ENCODE measurements around the gene NR1D2.
"Not testable (repeated sequence)": the region's sequence is repeated elsewhere in the genome, so short reads cannot be mapped to it uniquely, and the experiment has no call there.

The NR1D2 gene

DNA sequence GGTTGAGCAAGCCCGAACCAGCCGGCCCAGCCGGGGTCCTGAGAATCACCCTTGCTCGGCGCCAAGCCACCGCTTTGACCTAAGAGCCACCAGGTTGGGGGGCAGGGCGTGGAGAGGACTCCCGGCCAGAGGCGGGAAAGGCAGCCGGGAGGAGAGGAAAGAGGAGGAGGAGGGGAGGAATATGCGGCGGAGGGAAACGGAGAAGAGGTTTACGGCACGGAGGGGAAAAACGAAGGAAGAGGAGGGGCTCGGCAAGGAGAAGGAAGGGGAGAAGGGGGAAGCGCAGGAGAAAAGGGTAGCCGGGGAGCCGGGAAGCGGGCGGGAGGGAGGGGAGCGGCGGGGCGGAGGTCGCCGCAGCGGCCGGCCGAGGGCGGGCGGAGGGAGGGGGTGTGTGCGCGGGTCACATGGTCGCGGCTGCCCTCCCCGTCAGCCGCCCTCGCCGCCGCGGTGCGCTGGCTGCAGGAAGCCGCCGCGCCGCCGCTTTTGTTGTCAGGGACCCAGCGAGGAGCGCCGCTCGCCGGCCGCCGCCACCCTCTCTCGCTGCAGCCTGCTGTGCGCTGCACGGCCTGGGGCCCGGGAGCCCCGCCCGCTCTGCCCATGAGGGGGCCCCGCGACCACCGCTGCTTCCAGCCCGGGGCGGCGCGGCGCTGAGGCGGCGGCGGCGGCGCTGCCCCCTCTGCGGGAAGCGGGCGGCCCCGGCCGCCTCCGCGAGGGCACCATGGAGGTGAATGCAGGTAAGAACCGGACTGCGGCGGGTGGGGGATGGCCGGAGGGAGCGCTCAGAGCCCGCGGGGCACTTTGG lies at the start of gene NR1D2:
TSS of gene NR1D2 (plus strand) at position 426 of the 802 bp plus-strand sequence. CDS start at position 719, 293 bp downstream.
- peak; percentile 57 to 73 (median 71) for DNase-seq

DNA sequence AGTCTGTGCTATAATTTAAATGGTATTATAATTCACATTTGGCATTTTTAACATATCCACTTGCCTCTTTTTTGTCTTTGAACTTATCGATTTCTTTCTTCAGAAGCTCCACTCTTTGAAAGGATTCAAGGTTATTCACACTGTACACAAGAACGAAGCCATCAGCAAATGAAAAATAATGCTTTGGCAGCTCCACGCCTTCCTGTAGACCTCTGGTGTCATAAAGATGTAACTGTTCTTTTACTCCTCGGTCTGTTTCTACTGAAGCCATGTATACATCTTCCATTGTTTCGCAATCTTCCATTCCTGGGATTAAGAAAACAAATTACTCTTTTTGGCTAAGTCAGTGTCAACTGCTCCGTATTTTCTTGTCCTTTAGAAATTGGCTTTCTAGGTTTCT lies 44.3 kb upstream of the NR1D2 start:
- DNase-seq: no peak

DNA sequence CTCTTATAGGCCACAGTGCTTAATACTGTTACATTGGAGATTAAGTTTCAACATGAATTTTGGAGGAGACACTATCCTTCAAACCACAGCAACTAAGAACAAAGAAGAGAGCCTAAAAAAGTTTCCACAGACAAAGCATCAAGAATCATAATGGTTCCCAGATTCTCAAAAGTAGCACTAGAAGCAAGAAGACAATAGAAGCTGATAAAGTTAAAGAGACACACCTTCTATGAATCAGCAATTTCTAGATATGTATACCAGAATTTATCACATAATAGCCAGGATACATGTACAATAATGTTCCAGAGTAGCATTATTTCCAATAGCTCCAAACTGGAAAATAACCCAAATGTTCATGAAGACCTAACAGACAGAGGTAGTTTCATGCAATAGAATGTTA lies 40.5 kb upstream of the NR1D2 start:
- DNase-seq: no peak

DNA sequence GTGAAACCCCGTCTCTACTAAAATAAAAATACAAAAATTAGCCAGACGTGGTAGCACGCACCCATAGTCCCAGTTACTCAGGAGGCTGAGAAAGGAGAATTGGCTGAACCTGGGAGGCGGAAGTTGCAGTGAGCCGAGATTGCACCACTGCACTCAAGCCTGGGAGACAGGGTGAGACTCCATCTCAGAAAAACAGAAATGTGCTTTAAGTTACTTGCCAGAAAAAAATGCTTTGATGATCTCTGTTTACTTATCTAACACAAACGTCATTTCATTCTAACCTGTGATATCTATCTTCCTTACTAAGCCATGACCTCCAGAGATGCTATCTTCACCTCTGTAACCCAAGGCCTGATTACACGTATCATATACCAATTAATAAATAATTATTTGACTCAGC lies 35.7 kb upstream of the NR1D2 start:
- DNase-seq: no peak

DNA sequence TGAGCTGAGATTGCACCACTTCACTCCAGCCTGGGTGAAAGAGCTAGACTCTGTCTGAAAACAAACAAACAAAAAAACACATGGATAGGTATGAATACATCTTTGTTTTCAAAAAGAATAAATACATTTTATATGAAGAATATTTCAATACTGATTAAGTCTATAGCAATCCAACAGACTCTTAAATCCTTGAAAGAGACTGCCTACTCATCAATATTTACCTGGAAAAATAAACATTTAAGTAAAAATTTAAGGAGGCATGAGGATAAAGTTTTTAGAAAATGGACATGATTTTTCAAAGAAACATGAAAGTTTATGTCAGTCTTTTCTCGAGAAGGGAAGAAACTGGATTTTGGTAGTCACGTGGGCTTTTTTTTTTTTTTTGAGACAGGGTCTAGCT lies 33.7 kb upstream of the NR1D2 start:
- DNase-seq: no peak

DNA sequence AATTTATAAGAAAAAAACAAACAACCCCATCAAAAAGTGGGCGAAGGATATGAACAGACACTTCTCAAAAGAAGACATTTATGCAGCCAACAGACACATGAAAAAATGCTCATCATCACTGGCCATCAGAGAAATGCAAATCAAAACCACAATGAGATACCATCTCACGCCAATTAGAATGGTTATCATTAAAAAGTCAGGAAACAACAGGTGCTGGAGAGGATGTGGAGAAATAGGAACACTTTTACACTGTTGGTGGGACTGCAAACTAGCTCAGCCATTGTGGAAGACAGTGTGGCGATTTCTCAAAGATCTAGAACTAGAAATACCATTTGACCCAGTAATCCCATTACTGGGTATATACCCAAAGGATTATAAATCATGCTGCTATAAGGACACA lies 32.8 kb upstream of the NR1D2 start:
- DNase-seq: not testable (repeated sequence)

DNA sequence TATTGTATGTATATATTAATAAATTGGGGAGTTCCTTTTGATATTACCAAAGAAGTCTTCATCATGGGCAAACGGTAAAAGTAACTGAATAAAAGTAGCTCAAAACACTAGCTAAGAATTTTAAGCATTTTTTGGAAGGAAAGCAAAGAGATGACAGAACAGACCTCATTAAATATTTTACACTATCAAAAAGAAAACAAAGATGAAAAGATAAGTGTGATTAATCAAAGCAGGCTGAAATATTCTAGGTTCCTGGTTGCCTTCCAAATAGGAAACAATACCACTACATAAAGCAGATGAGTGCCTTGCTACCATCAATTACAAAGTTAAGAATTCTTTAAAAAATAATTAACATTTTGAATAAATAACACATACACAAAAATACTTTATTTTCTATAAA lies 31.9 kb upstream of the NR1D2 start:
- DNase-seq: no peak

DNA sequence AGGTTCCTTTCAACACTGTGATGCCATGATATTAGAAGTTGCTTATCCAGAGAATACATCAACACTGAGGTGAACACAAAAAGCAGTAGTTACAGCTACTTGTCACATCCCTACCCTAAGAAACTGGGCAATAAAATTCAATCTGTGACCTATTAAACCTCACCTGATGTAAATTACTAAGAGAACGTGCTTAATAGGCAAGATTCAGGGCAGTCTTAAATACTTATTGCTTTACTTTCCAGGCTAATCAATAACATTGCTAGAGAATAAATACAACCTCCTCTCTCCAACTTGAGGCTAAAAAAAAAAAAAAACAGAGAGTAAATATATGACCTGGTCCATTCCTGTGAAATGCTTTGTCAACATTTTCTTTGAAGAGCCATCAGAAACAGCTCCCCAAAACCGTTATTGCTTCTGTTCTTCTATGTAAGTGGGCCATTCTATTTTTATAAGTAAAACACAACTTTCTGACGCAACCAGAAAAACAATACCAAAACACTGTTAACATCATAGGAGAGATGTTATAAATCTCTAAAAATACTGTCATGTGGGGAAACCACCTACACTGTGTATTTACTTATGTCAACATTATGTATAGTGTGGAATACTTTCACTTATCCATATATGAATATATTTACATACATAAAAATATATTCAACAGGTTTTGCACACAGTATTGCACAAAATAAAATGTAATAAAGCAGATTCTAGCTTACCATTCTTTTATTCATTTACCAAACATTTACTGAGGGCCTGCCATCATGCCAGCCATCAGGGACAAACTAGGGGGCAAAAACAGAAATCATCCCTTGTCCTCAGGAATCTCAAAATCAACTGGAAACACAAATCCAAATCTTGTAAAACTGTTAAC lies 31.0 kb upstream of the NR1D2 start:
- no peak for DNase-seq

DNA sequence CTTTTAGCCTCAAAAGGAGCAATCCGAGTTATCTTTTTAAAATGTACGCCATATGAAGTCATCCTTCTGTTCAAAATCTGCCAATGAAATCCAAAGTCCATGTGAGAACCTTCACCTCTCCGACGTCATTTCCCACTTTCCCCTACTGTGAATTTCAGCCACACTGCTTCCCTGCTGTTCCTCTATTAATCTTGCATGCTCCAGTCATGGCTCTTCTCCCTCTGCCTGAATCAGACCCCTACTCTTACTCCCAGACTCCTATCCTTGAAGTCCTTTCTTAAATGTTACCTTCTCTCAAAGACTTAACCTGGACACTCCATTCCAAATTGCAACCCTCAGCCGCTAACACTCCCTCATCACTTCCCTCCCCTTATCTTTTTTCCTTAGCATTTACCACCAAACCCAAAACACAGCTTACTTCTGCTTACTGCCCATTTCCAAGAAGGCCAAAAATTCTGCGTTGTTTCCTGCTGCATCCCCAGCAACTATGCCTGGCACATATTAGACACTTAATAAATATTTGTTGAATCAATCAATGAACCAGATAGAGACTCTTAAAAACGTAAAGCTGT lies 29.5 kb upstream of the NR1D2 start:
- no peak for DNase-seq

DNA sequence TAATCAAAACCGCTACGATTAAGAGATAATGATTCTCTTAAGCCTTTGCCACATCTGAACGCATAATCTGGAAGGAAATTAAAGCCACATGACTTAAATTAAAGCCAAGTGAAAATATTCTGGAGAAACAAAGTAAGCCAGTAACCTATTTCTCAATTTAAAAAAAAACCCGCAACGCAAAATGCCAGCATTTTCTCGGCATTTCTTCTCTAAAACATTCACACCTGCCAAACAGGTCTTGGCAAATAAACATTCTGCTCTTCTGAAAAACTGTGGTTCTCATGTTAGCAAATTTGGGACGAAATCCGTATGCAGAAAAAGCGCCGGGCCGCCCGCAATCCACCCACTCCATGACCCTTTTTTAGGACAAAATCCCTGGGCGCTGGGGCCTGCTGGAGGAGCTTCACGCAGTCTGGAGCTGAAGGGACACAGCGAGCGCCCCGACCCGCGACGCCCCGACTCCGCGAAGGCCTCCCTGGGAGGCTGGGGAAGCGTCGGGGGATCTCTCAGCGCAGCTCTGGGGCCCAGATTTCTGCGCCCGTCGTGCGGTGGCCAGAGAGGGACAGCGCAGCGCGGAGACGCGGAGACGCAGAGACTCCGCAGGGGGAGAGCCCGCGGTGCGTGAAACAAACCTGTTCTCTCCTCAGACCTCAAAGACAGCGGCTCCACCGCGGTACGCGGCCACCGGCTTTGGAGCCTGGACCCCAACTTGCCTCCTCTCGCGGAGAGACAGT lies 28.8 kb upstream of the NR1D2 start:
- DNase-seq: no peak

DNA sequence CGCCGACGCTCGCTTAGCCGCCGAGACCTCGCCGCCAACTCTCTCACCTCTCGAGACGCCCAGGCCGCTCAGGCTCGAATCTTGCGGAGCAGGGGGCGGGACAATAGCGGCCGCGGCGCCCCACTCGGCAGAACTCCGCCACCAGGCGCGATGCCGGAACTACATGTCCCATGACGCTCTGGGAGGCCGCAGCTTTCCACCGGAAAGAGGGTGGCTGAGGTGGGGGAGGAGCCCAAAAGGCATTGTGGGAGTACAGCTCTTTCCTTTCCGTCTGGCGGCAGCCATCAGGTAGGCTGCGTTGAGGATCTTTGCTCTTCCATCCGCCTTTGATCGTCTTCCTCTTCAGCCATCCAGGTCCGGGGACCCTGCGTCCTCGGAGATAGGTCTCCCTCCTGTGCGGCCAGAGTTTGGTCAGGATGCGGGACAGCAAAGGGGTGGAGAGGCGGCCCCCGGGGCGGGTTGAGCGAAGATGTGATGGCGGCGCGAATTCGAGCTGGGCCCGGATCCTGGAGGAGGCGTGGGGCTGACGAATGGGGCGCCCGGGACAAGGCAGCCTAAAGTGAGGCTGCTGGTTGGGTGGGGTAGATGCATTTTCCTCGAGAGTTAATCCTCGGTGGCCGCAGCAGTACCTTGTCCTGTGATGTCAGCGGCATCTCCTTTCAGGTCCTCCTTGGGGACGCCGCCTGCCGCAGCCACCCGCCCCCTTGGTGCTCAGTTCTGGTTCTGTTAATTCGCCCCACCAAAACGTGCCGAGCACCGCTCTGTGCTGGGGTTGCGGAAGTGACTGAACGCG lies 28.0 kb upstream of the NR1D2 start, which contains the start of the genes NKIRAS1 and RPL15:
TSS of gene NKIRAS1 (minus strand) at position 105 of the 793 bp plus-strand sequence. CDS start 6,086 bp downstream, outside the sequence.
TSS of gene RPL15 (plus strand) at position 247 of the 793 bp plus-strand sequence. CDS start 728 bp downstream, outside the sequence.
- DNase-seq: peak; percentile 91 to 97 (median 96)

DNA sequence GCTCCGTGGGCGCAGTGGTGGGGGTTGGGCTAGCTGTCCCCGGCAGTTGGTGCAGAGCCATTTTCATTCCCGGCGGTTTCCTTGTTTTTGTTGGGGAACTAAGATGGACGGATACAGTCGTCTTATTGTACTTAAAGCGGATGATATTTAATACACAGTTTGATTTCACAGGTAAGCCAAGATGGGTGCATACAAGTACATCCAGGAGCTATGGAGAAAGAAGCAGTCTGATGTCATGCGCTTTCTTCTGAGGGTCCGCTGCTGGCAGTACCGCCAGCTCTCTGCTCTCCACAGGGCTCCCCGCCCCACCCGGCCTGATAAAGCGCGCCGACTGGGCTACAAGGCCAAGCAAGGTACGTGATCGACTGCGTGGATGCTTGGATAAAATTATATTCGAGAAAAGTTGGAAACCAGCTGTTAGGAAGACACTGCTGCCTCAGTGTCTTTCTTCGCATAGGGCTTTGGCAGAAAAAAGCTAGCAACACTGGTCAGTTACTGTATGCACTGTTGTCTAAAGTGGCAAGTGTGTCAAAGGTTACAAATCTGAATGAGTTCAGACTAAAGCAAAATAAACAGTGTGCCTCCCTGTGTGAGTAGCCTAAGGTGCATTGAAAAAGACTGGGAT lies 27.3 kb upstream of the NR1D2 start:
- not testable (repeated sequence) for DNase-seq

DNA sequence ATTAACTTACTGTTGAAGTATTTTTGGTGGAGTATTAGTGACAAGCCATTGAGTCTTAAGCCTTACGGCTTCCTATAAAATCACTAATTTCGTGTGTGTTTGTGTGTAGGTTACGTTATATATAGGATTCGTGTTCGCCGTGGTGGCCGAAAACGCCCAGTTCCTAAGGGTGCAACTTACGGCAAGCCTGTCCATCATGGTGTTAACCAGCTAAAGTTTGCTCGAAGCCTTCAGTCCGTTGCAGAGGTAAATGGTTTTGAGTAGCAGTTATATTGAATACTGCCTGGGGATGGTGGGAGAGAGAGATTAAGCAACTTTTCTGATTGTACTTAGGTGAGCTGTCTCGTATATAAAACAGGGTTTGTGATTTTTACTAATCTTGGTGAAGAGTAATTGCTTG lies 26.8 kb upstream of the NR1D2 start:
- DNase-seq: not testable (repeated sequence)

DNA sequence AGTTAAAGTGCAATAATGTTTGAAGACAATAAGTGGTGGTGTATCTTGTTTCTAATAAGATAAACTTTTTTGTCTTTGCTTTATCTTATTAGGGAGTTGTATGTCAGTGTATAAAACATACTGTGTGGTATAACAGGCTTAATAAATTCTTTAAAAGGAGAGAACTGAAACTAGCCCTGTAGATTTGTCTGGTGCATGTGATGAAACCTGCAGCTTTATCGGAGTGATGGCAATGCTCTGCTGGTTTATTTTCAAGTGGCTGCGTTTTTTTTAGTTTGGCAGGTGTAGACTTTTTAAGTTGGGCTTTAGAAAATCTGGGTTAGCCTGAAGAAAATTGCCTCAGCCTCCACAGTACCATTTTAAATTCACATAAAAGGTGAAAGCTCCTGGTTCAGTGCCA lies 25.5 kb upstream of the NR1D2 start:
- DNase-seq: no peak

DNA sequence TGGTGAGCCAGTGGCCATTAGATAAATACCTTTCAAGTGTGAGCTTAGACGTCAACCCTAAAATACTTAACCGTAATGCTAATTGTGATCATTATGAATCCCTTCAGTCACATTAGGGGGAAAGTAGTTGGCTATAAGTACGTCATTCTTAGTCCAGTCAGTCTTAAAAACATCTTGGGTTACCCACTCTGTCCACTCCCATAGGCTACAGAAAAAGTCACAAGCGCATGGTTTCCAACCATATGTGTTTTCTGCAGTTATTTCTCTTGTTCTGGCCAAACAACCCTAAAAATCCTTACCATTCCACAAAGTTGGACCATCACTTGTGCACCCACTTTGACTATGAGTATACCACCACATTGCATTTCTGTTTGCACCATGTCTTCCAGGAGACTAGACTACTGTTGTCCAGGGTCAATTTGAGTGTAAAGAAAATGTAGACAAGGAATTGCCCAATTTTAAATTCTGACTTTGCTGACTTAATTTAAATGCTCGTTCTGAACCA lies 24.9 kb upstream of the NR1D2 start:
- DNase-seq: no peak

DNA sequence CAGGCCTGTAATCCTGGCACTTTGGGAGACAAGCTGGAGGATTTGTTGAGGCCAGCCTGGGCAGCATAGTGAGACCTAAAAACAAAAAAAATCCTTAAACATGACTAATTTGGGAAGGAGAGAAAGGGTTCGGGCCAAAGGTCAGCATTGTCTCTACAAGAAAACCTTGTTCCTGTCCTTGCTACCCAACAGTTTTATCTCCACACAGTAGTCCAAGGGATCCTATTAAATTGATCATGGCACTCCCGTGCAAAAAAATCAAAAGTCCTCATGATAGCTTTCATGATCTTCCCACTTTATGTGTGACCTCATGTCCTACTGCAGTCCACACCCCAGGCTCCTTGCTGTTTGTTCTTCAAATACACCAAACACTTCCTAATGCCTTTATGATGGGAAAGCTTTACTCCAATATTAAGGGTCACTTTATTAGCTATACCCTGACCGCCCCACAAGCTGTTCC lies 24.0 kb upstream of the NR1D2 start:
- DNase-seq: no peak

DNA sequence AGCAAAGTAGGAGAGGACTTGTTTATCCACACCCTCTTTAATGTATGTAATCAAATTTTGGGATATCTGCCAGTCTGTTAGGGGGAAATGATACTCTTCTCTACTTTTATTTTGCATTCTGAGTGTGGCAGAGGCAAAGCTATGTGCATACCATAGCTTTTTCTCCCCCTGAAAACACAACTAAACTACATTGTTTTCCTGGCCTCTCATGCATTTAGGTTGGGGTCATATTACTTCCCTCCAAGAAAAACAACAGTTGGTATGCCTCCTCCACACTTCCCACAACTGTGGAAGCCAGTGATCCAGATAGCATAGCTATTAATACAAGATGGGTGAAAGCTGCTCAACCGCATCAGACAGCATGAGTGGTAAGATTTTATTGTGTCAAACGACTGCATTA lies 21.3 kb upstream of the NR1D2 start:
- no peak for DNase-seq

DNA sequence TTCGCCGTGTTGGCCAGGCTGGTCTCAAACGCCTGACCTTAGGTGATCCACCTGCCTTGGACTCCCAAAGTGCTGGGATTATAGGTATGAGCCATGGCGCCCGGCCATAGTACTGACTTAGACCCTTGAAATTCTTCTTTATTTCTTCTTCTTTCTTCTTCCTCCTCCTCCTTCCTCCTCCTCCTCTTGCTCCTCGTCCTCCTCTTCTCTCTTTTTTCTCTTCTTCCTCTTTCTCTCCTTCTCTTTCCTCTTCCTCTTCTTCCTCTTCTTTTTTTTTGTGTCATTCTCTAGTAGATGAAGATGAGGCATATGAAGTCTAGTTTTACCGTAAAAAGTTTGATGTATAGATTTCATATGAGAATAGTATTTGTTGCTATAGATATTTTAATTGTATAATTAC lies 18.8 kb upstream of the NR1D2 start:
- no peak for DNase-seq

DNA sequence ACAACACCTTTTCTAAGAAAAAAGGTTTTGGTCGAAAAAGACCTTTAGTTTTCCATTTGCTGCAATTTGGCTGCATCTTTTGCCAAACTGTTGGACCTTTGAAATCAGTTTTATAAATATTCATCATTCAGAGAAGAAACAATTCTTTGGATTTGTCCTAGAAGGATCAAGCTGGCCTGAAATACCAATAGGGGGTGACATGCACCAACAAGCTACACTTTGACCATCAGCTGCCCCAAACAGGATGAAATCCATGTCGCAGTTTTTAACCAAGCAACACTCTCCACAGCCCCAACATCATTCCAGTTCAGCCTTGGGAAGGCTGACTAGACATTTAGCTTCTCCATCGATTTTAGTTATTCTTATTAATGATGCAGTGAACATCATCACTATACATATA lies 18.4 kb upstream of the NR1D2 start:
- no peak for DNase-seq

DNA sequence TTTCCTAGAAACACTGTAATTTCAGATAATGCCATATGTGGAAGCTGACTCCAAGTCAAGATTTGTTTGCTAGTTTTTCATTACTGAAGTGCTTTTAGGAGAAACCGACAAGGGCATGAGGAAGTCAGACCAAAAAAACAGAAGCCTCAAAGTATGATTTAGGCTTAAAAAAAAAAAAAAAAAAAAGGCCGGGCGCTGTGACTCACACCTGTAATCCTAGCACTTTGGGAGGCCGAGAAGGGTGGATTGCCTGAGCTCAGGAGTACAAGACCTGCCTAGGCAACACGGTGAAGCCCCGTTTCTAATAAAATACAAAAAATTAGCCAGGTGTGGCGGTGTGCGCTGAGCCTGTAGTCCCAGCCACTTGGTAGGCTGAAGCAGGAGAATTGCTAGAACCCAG lies 16.6 kb upstream of the NR1D2 start:
- no peak for DNase-seq

DNA sequence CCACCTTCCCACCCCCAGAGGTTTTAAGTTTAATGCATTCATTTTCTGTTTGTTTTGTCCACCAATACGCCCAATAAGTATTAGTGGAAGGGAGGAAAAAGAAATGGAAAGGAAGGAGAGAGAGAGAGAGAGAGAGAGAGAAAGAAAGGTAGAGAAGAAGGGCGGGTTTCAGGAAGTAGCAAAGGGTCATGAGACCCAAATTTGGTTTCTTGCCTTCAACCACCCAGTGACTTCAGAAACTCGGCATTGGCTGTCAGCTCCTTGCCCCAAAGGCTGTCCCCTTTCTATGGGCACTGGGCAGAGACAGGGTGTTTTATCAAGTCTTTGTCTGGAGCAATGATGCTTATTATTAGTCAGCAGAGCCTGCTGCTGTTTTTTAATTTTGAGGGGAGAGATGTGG lies 13.5 kb upstream of the NR1D2 start:
- no peak for DNase-seq
